OCI-LY1 (cell line): Measurements from ENCODE around the gene SLITRK2.

ENCODE experiments used
- CTCF ChIP-seq: fragments of 200-600 bp; sonication (generic), shearing (Covaris generic); IDR thresholded peaks from 2 replicates; pipeline ENCODE4 v1.5.1; 2017; ENCODE audit warnings: mild to moderate bottlenecking, antibody characterized with exemption, low read length, moderate library complexity, mixed read lengths
- EZH2 ChIP-seq: fragments of 200-600 bp; sonication (generic), shearing (Covaris generic); IDR thresholded peaks from 2 replicates; pipeline ENCODE4 v1.8.0; 2017; ENCODE audit warnings: borderline replicate concordance, mixed run types, mild to moderate bottlenecking, antibody characterized with exemption, low read length, moderate library complexity, mixed read lengths

DNA sequence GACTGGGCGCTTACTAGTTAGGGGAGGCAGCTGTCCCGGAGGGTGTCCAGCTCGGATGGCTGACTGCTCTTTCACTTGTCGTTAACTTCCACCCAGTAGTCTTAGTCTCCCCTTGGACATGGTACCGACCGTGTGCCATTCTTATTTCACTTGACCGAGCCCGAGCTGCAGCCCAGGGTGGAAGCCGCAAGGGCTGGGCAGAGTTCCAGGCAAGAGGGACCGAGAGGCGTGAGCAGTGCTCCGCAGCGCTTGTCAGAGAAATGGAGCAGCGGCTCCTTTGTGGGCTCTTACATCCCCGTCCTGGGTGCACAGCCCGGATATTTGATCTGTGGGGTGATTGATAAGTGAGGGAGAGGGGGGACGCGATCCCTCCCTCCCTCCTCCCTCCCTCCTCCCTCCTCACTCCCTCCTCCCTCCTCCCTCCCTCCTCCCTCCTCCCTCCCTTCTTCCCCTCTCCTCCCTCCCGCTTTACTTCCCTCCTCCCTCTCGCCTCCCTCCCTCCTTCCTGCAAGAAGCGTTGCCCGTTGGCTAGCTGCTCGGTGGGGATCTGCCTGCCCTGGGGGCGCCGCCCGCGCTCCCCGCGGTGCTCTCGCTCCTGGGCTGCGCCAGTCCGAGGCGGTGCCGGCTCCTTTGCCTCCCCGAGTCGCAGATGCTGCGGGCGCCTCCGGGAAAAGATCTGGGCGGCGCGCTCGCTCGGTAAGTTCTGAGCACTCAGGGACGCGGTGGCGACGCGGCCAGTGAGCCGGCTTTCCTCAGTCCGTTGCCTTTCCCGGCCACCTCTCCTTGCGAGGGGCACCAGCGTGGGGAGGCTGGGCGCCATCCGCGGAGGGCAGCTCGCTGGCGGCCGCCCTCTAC is at the start of gene SLITRK2:
- TF ChIP-seq CTCF (no peak), EZH2 (no peak)
